ENCODE data around the gene RGS2. TPM values are rescaled to one million over a fixed set of nuclear protein-coding genes. Genes with fewer than 3 reads are reported as not detected.

RGS2 gene
- polyA plus RNA-seq, 1 of the 3 experiments (the other 2 are of a cell fraction), result 47.1 TPM

Other genes with a start within 250 kb of the RGS2 start
- gene RGS1, start 233.3 kb upstream of the RGS2 start, polyA plus RNA-seq (2012; rRNA removed), result 0.05 and 0.12 TPM in 2 replicates
- 0.05 TPM in 1 of 2 replicates, not detected in the other for gene RGS13, start 172.9 kb upstream of the RGS2 start, polyA plus RNA-seq (2012; rRNA removed)